SU-DHL-6 (cell line): ENCODE results near the gene CPT2.
A peak's percentile ranks its signal among the peaks of the same experiment; 100 is the strongest.

ENCODE experiments used
- H2AFZ ChIP-seq: fragments of 200-600 bp; sonication (generic); 2 replicates; pipeline ENCODE4 v1.6.1; 2014; ENCODE audit warnings: low read depth, mild to moderate bottlenecking, moderate library complexity, mixed read lengths, antibody characterized with exemption, low read length; ENCODE audit not compliant: severe bottlenecking
- H3F3A ChIP-seq: fragments of 200-600 bp; shearing (Covaris generic); 2 replicates; pipeline ENCODE4 v1.6.0; 2016; ENCODE audit warnings: antibody characterized with exemption, mild to moderate bottlenecking; ENCODE audit not compliant: insufficient read depth
- H3K27ac ChIP-seq: fragments of 200-600 bp; sonication (generic); 2 replicates; pipeline ENCODE4 v1.5.1; 2016; ENCODE audit warnings: low read depth, mild to moderate bottlenecking, low read length, moderate library complexity, mixed read lengths
- H3K27me3 ChIP-seq: fragments of 200-600 bp; sonication (generic), shearing (Covaris generic); 2 replicates; pipeline ENCODE4 v1.6.0; 2014; ENCODE audit warnings: mild to moderate bottlenecking, low read length
- H3K36me3 ChIP-seq: fragments of 200-600 bp; sonication (generic); 2 replicates; pipeline ENCODE4 v1.6.1; 2014; ENCODE audit warnings: mild to moderate bottlenecking, low read length, mixed read lengths
- H3K4me2 ChIP-seq: fragments of 300-600, 200-600 bp; shearing (Covaris generic), sonication (generic); 2 replicates; pipeline ENCODE4 v1.6.0; 2014; ENCODE audit warnings: low read length, low read depth, mild to moderate bottlenecking; ENCODE audit not compliant: poor library complexity, severe bottlenecking
- H3K4me3 ChIP-seq: fragments of 200-600 bp; sonication (generic); 2 replicates; pipeline ENCODE4 v1.5.1; 2014; ENCODE audit warnings: antibody characterized with exemption, low read length, mild to moderate bottlenecking, mixed read lengths; ENCODE audit not compliant: insufficient read depth, poor library complexity, severe bottlenecking
- H3K79me2 ChIP-seq: fragments of 200-600 bp; sonication (generic); 2 replicates; pipeline ENCODE4 v1.6.1; 2014; ENCODE audit warnings: mild to moderate bottlenecking, low read length, moderate library complexity; ENCODE audit not compliant: insufficient read depth
- H3K9ac ChIP-seq: fragments of 200-600 bp; sonication (generic); 2 replicates; pipeline ENCODE4 v1.7.0; 2014; ENCODE audit warnings: mild to moderate bottlenecking, low read length
- H3K9me2 ChIP-seq: fragments of 200-600 bp; sonication (generic); replicated peaks from 2 replicates; pipeline ENCODE4 v1.6.1; 2014; ENCODE audit warnings: low read length; ENCODE audit not compliant: insufficient read depth
- H3K9me3 ChIP-seq: fragments of 200-600 bp; sonication (generic); 2 replicates; pipeline ENCODE4 v1.6.1; 2014; ENCODE audit warnings: low read length, mixed read lengths; ENCODE audit not compliant: insufficient read depth
- H4K20me1 ChIP-seq: fragments of 200-600 bp; sonication (generic); 2 replicates; pipeline ENCODE4 v1.6.1; 2014; ENCODE audit warnings: low read depth, mild to moderate bottlenecking, antibody characterized with exemption, low read length, moderate library complexity, mixed read lengths
- EZH2phosphoT487 ChIP-seq: fragments of 200-600 bp; sonication (generic), shearing (Covaris generic); conservative IDR thresholded peaks from 2 replicates; pipeline ENCODE4 v1.6.1; 2018; ENCODE audit warnings: mild to moderate bottlenecking, antibody characterized with exemption, low read length, moderate library complexity, mixed read lengths
- TF ChIP-seq, protein P1 (sequence below): fragments of 200-600 bp; sonication (generic); IDR thresholded peaks from one replicate; pipeline ENCODE4 v1.5.1; 2017; ENCODE audit warnings: antibody characterized with exemption, mild to moderate bottlenecking, low read length, moderate library complexity; ENCODE audit not compliant: insufficient read depth, poor library complexity, severe bottlenecking

The CPT2 gene

DNA sequence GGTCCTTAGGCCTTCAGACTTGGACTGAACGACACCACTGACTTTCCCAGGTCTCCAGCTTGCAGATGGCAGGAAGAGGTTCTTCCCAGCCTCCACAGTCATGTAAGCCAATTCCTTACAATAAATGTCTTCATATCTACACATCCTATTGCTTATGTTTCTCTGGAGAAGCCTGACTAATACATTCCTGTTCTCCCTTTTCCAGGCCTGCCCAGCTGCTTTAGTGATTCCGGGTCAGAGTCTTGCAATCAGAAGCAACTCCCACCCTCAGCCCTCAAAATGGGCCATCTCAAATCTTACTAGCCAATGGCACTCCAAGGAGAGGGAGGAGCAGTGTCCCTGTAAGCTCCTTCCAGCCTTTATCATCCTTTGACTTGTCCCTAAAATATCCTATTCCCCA, 16.4 kb upstream of the CPT2 start:
- no peaks in the 10 kb centered on the region for H3K79me2 ChIP-seq
- no peaks in the 10 kb centered on the region for H3K9me2 ChIP-seq
- no peak overlapping the region for H3K27ac ChIP-seq
- no peak overlapping the region for H3K4me3 ChIP-seq
- no peak overlapping the region for H2AFZ ChIP-seq
- H4K20me1 ChIP-seq, result no peaks in the 10 kb centered on the region
- H3F3A ChIP-seq, result no peaks in the 10 kb centered on the region
- no peak overlapping the region for H3K4me2 ChIP-seq
- H3K9ac ChIP-seq, result no peak overlapping the region
- H3K9me3 ChIP-seq, result no peaks in the 10 kb centered on the region
- no peaks in the 10 kb centered on the region for H3K27me3 ChIP-seq
- no peak for TF ChIP-seq EZH2phosphoT487
- TF ChIP-seq, protein P1, sequence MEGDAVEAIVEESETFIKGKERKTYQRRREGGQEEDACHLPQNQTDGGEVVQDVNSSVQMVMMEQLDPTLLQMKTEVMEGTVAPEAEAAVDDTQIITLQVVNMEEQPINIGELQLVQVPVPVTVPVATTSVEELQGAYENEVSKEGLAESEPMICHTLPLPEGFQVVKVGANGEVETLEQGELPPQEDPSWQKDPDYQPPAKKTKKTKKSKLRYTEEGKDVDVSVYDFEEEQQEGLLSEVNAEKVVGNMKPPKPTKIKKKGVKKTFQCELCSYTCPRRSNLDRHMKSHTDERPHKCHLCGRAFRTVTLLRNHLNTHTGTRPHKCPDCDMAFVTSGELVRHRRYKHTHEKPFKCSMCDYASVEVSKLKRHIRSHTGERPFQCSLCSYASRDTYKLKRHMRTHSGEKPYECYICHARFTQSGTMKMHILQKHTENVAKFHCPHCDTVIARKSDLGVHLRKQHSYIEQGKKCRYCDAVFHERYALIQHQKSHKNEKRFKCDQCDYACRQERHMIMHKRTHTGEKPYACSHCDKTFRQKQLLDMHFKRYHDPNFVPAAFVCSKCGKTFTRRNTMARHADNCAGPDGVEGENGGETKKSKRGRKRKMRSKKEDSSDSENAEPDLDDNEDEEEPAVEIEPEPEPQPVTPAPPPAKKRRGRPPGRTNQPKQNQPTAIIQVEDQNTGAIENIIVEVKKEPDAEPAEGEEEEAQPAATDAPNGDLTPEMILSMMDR, result no peak
- no peaks in the 10 kb centered on the region for H3K36me3 ChIP-seq

DNA sequence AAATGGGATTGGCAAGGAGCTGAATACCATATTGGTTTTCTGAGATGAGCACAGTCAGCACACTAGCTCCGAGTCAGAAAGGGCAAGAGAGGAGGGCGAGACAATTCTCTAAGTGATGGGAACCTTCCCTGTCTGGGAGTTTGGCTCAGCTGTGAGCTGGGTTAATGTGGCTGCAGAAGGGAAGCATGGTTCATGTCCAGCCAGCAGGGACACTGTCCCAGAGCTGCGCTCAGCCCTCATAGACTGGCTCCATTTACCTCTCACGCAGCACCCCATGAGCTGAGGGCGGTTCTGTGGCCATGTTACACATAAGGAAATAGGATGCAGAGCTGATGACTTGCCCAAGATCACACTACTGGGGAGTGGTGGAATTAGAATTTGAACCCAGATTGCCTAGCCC, 15.7 kb upstream of the CPT2 start:
- H3K9me3 ChIP-seq, result no peaks in the 10 kb centered on the region
- no peak overlapping the region for H3K27ac ChIP-seq
- no peak overlapping the region for H3K4me3 ChIP-seq
- H3K9me2 ChIP-seq, result no peaks in the 10 kb centered on the region
- no peak overlapping the region for H3K4me2 ChIP-seq
- H3K79me2 ChIP-seq, result no peaks in the 10 kb centered on the region
- no peaks in the 10 kb centered on the region for H4K20me1 ChIP-seq
- no peak overlapping the region for H2AFZ ChIP-seq
- no peak overlapping the region for H3K9ac ChIP-seq
- H3F3A ChIP-seq, result no peaks in the 10 kb centered on the region
- no peaks in the 10 kb centered on the region for H3K27me3 ChIP-seq
- H3K36me3 ChIP-seq, result no peaks in the 10 kb centered on the region
- TF ChIP-seq, protein P1, result no peak
- TF ChIP-seq EZH2phosphoT487, result no peak

DNA sequence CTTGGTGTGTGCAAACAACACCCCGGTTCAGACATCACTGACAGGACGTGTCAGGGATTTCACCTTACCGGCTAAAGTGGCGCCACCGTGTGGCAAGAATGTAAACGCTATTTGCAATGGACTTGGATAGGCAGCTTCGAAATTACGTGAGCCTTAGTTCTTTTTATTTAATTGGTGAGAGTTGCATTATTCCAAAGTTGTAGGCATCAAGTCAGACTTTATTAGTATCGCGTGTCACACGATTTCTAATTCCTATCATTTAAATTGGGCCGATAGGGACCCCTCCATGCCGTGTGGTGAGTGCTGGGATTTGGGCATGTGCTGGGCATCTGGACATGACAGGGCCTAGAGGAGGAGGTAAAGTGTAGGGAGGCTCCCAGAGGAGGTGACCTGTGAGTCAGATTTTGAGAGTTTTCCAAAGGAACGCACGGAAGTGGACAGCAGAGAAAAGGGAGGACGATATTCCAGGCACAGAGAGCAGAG, 14.5 kb upstream of the CPT2 start:
- H3K9me3 ChIP-seq, result no peaks in the 10 kb centered on the region
- no peak for TF ChIP-seq EZH2phosphoT487
- TF ChIP-seq, protein P1, result peak; percentile 87
- H4K20me1 ChIP-seq, result no peaks in the 10 kb centered on the region
- no peak overlapping the region for H3K9ac ChIP-seq
- no peaks in the 10 kb centered on the region for H3K9me2 ChIP-seq
- no peak overlapping the region for H3K27ac ChIP-seq
- H3K4me3 ChIP-seq, result no peak overlapping the region
- no peak overlapping the region for H2AFZ ChIP-seq
- no peaks in the 10 kb centered on the region for H3F3A ChIP-seq
- no peak overlapping the region for H3K4me2 ChIP-seq
- no peaks in the 10 kb centered on the region for H3K36me3 ChIP-seq
- H3K79me2 ChIP-seq, result no peaks in the 10 kb centered on the region
- H3K27me3 ChIP-seq, result no peaks in the 10 kb centered on the region

DNA sequence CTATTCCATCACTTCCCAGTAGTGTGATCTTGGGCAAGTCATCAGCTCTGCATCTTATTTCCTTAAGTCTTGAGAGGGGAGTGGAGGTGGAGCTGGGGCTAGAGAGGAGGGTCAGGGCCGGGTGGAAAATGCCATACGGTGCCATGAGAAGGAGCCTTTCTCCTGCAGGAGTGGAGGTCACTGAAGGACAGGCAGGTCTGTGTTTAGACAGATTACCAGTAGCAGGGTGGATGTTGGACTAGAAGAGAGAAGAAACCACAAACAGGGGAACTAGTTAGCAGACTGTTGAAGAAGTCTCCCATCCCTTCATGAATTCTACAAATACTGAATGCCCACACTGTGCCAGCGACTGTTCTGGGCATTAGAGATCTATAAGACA, 13.9 kb upstream of the CPT2 start:
- Histone ChIP-seq H3F3A (no peaks in the 10 kb centered on the region), H2AFZ (no peak overlapping the region), H3K36me3 (no peaks in the 10 kb centered on the region), H3K9me2 (no peaks in the 10 kb centered on the region), H3K27ac (no peak overlapping the region), H3K4me2 (no peak overlapping the region), H3K4me3 (no peak overlapping the region), H4K20me1 (no peaks in the 10 kb centered on the region), H3K9me3 (no peaks in the 10 kb centered on the region), H3K9ac (no peak overlapping the region), H3K27me3 (no peaks in the 10 kb centered on the region), H3K79me2 (no peaks in the 10 kb centered on the region)
- TF ChIP-seq EZH2phosphoT487, result no peak
- TF ChIP-seq, protein P1, result no peak
